GM21390 (cell line): ENCODE data around the gene ABL1.
A peak's percentile ranks its signal among the peaks of the same experiment; 100 is the strongest.

Source experiments
- ATAC-seq: cut with Tn5 transposase; IDR thresholded peaks from one replicate; pipeline ENCODE4 v1.9.1; 2021; ENCODE audit not compliant: unreplicated experiment

The ABL1 gene

GRCh38 chr9:130929571-130930038, 94.6 kb downstream of the ABL1 start:
- ATAC-seq = no peak

- no peak for ATAC-seq
Measured at GRCh38 chr9:130930132-130930803, 95.2 kb downstream of the ABL1 start.

GRCh38 chr9:130930804-130931349, 95.8 kb downstream of the ABL1 start:
- no peak for ATAC-seq

- peak; percentile 53 for ATAC-seq
Measured at GRCh38 chr9:130931508-130932254, 96.6 kb downstream of the ABL1 start.

GRCh38 chr9:130932255-130933079, 97.4 kb downstream of the ABL1 start:
- ATAC-seq = no peak

- ATAC-seq = no peak
Measured at GRCh38 chr9:130933114-130934046, 98.3 kb downstream of the ABL1 start.

- no peak for ATAC-seq
Measured at GRCh38 chr9:130934246-130934645, 99.2 kb downstream of the ABL1 start.

GRCh38 chr9:130934702-130935647, 99.9 kb downstream of the ABL1 start:
- ATAC-seq = no peak

- ATAC-seq = no peak
Measured at GRCh38 chr9:130935648-130936271, 100.7 kb downstream of the ABL1 start.

- ATAC-seq = no peak
Measured at GRCh38 chr9:130936285-130937117, 101.4 kb downstream of the ABL1 start.
